KMS-11 (cell line): ENCODE results near the gene BRI3BP.

ENCODE experiments used
- H2AFZ ChIP-seq: fragments of 200-600 bp; sonication (generic); 2 replicates; pipeline ENCODE4 v1.6.1; 2016; ENCODE audit warnings: antibody characterized with exemption, mixed run types, low read depth
- H3K27ac ChIP-seq: fragments of 200-600 bp; sonication (generic); 2 replicates; pipeline ENCODE4 v1.6.1; 2016; ENCODE audit warnings: mild to moderate bottlenecking, mixed run types
- H3K27me3 ChIP-seq: fragments of 200-600 bp; sonication (generic); 2 replicates; pipeline ENCODE4 v1.6.1; 2017; ENCODE audit warnings: mild to moderate bottlenecking, low read depth, mixed run types, moderate library complexity; ENCODE audit not compliant: insufficient read depth
- H3K36me3 ChIP-seq: fragments of 200-600 bp; sonication (generic); 2 replicates; pipeline ENCODE4 v1.6.1; 2017; ENCODE audit warnings: mild to moderate bottlenecking, mixed run types; ENCODE audit not compliant: insufficient read depth
- H3K4me1 ChIP-seq: fragments of 200-600 bp; sonication (generic); 2 replicates; pipeline ENCODE4 v1.6.1; 2016; ENCODE audit warnings: mild to moderate bottlenecking, low read depth, mixed run types; ENCODE audit not compliant: poor library complexity, severe bottlenecking
- H3K4me2 ChIP-seq: fragments of 200-600 bp; sonication (generic); 2 replicates; pipeline ENCODE4 v1.7.0; 2016; ENCODE audit warnings: mild to moderate bottlenecking, mixed run types
- H3K4me3 ChIP-seq: fragments of 200-600 bp; sonication (generic); IDR thresholded peaks from 2 replicates; pipeline ENCODE4 v1.6.1; 2017; ENCODE audit warnings: low read depth, low read length, mixed read lengths; ENCODE audit not compliant: insufficient read depth
- H3K79me2 ChIP-seq: fragments of 200-600 bp; sonication (generic); 2 replicates; pipeline ENCODE4 v1.6.1; 2016; ENCODE audit warnings: low read depth, mixed run types; ENCODE audit not compliant: insufficient read depth
- H3K9ac ChIP-seq: fragments of 200-600 bp; sonication (generic); 2 replicates; pipeline ENCODE4 v1.6.1; 2016; ENCODE audit warnings: mild to moderate bottlenecking, mixed run types
- H4K20me1 ChIP-seq: fragments of 200-600 bp; sonication (generic); 2 replicates; pipeline ENCODE4 v1.6.1; 2016; ENCODE audit warnings: mild to moderate bottlenecking, mixed run types; ENCODE audit not compliant: insufficient read depth
- TF ChIP-seq, protein P1 (sequence below): fragments of 200-600 bp; sonication (generic); conservative IDR thresholded peaks from 2 replicates; pipeline ENCODE4 v1.6.1; 2017; ENCODE audit warnings: low read depth, mild to moderate bottlenecking, antibody characterized with exemption, low read length, moderate library complexity, mixed read lengths

BRI3BP gene

DNA sequence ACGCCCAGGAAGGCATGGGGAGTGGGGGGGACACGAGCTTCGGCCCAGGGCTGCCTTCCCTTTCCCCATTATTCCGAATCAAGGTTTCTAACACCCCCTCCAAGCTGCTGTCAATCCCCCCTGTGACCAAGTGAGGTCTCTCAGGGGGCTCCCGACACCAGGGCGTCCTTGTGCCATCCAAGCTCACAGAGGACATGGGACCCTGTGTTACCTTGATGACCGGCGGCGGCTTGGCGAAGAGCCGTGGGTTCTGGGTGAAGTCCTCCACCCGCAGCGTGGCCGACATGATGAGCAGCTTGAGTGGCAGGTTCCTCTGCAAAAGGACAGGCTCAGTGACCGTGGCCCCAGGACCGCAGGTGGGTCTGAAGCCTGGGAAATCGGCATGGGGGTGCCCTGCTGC, 24.8 kb upstream of the BRI3BP start:
- no peak overlapping the region for H3K4me3 ChIP-seq
- no peaks in the 10 kb centered on the region for H3K36me3 ChIP-seq
- H3K27ac ChIP-seq, result no peak overlapping the region
- no peaks in the 10 kb centered on the region for H3K4me1 ChIP-seq
- H3K27me3 ChIP-seq, result no peaks in the 10 kb centered on the region
- no peak overlapping the region for H2AFZ ChIP-seq
- H3K4me2 ChIP-seq, result no peak overlapping the region
- no peaks in the 10 kb centered on the region for H4K20me1 ChIP-seq
- TF ChIP-seq, protein P1, sequence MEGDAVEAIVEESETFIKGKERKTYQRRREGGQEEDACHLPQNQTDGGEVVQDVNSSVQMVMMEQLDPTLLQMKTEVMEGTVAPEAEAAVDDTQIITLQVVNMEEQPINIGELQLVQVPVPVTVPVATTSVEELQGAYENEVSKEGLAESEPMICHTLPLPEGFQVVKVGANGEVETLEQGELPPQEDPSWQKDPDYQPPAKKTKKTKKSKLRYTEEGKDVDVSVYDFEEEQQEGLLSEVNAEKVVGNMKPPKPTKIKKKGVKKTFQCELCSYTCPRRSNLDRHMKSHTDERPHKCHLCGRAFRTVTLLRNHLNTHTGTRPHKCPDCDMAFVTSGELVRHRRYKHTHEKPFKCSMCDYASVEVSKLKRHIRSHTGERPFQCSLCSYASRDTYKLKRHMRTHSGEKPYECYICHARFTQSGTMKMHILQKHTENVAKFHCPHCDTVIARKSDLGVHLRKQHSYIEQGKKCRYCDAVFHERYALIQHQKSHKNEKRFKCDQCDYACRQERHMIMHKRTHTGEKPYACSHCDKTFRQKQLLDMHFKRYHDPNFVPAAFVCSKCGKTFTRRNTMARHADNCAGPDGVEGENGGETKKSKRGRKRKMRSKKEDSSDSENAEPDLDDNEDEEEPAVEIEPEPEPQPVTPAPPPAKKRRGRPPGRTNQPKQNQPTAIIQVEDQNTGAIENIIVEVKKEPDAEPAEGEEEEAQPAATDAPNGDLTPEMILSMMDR, result no peak
- H3K79me2 ChIP-seq, result no peaks in the 10 kb centered on the region
- no peak overlapping the region for H3K9ac ChIP-seq

DNA sequence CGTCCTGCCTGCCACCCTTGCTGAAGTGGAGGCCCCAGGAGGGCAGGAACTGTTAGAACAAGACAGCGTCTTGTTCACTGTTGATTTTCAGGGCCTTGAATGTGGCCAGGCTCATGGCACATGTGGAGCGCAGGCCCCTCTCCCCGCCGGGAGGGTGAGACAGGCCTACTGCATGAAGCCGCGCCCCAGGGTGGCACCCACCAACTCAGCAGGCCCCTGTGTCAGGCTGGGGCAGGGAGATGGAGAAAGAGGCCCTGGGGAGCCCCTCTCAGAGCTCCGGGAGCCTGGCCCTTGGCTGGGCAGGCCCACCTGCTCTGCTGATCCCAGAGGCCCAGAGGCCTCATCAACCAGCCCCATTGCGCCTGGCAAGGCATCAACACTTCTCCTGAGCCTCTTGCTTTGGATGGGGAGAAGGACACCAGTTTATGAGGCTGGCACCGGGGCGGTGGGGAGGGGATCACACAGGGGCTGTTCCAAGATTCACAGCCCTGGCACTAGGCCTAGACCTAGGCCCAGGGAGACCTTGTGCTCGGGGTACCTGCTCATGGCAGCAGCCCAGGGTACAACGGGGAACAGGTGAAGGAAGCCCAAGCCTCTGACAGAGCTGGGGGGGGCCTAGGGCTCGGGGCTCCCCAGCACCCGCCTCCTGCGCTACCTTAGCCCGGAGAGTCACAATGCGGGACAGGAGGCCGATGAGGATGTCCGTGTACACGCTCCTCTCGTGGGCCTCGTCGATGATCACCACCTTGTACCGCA, 22.6 kb upstream of the BRI3BP start:
- TF ChIP-seq, protein P1, result no peak

DNA sequence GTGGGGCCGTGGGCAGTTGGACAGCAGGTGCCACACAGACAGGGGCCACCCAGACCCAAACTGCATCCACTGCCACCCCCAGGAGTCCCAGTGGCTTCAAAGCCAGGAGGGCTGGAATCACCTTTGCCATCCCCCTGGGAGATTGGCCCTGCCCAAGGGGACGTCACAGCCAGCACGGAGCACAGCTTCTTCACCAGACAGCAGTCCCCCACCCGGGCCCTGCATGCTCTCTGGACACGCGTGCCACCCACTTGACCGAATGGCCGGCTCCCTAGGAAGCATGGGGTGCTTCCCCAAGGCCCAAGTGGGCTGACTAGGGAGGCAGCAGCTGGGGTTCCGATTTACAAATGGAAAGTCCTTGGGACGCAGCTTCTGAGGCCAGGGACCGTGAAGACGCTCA, 21.8 kb upstream of the BRI3BP start:
- Histone ChIP-seq H3K9ac (no peak overlapping the region), H2AFZ (no peak overlapping the region), H3K4me3 (no peak overlapping the region), H3K36me3 (no peaks in the 10 kb centered on the region), H4K20me1 (no peaks in the 10 kb centered on the region), H3K27me3 (no peaks in the 10 kb centered on the region), H3K27ac (no peak overlapping the region), H3K79me2 (no peaks in the 10 kb centered on the region), H3K4me1 (no peaks in the 10 kb centered on the region), H3K4me2 (no peak overlapping the region)
- TF ChIP-seq, protein P1, result no peak

More for the DNA sequence above, 22.6 kb upstream of the BRI3BP start:
- no peaks in the 10 kb centered on the region for H3K79me2 ChIP-seq
- H3K4me3 ChIP-seq, result no peak overlapping the region
- H3K4me2 ChIP-seq, result no peak overlapping the region
- no peaks in the 10 kb centered on the region for H3K27me3 ChIP-seq
- no peaks in the 10 kb centered on the region for H4K20me1 ChIP-seq
- no peaks in the 10 kb centered on the region for H3K36me3 ChIP-seq
- no peaks in the 10 kb centered on the region for H3K4me1 ChIP-seq
- no peak overlapping the region for H2AFZ ChIP-seq
- no peak overlapping the region for H3K27ac ChIP-seq
- H3K9ac ChIP-seq, result no peak overlapping the region

DNA sequence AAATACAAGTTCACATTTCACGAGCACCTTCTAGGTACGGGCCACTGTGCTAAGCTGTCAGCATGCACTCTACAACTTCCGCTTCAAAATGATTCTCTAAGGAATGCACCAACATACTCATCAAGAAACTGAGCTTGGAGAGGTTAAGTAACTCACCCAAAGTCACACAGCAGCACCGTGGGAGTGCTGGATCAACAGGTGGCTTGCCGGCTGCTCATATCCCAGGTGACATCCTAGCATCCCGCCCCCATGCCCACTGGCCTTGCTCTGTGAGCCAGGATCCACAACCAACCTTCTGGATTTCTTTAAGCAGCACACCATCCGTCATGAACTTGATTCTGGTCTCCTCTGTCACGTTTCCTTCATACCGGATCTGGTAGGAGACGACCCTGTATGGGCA, 21.2 kb upstream of the BRI3BP start:
- no peaks in the 10 kb centered on the region for H3K4me1 ChIP-seq
- H3K9ac ChIP-seq, result no peak overlapping the region
- no peaks in the 10 kb centered on the region for H3K36me3 ChIP-seq
- no peaks in the 10 kb centered on the region for H3K79me2 ChIP-seq
- H3K4me3 ChIP-seq, result no peak overlapping the region
- H4K20me1 ChIP-seq, result no peaks in the 10 kb centered on the region
- no peak overlapping the region for H3K27ac ChIP-seq
- H3K4me2 ChIP-seq, result no peak overlapping the region
- TF ChIP-seq, protein P1, result no peak
- H2AFZ ChIP-seq, result no peak overlapping the region
- H3K27me3 ChIP-seq, result no peaks in the 10 kb centered on the region
